Adrenal gland (tissue), 5 donors: ENCODE results near the gene TNFRSF6B.

ENCODE experiments used
- CTCF ChIP-seq, 6 experiments: fragments of 450-650 bp in 4 of 6; fragments of 200-600 bp in 2 of 6; sonication (generic) in 1 of 6; IDR thresholded peaks; 1 replicate in 5 of 6; 2 replicates in 1 of 6; pipeline versions ENCODE4 v1.5.1 to v1.8.0; 2016 to 2021; ENCODE audit warnings: antibody characterized with exemption in 6 of 6, mild to moderate bottlenecking in 2 of 6, moderate library complexity in 1 of 6
- POLR2A ChIP-seq, 2 donors: fragments of 450-650 bp; IDR thresholded peaks; one replicate each; pipeline ENCODE4 v1.6.1; 2017; ENCODE audit warnings: antibody characterized with exemption in 2 of 2, mild to moderate bottlenecking in 2 of 2, moderate library complexity in 1 of 2
- donor health status: DM: no; HTN: no; CAD: no.

DNA sequence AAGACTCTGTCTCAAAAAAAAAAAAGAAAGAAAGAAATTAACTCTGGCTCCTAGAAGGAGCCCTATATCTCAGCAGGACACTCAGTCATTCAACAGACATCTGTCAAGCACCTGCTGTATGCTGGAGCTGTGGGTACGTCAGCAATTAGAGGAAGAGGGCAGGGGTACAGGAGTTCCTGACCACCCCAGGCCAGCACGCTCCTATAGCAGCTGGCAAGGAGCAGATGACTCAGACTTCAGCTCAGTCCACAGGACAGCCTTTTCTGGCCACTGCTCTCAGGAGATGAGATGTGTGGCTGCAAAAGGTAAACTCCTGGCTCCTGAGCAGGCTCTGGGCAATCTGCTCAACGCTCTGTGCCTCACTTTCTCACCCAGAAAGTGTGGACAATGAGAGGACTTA is 40.0 kb upstream of the TNFRSF6B start:
- TF ChIP-seq POLR2A (IDR thresholded peaks at IDR 0.05), result no peak
- TF ChIP-seq CTCF (IDR thresholded peaks at IDR 0.05), result no peak
